ENCODE data around the gene SLC16A8.
"Not testable (repeated sequence)": the region's sequence is repeated elsewhere in the genome, so short reads cannot be mapped to it uniquely, and the experiment has no call there.

SLC16A8 gene

GRCh38 chr22:38040953-38041759, 42.8 kb downstream of the SLC16A8 start:
- no peak for TF ChIP-seq EZH2 (IDR thresholded peaks at IDR 0.05; ENCODE audit: borderline replicate concordance, low read depth, low read length, severe bottlenecking)
- Histone ChIP-seq H3K27ac (ENCODE audit: low read length) (no peak overlapping the region), H2AFZ (ENCODE audit: low read depth, low read length) (no peak overlapping the region), H4K20me1 (ENCODE audit: insufficient read depth, low read length) (no peaks in the 10 kb centered on the region), H3K9me3 (ENCODE audit: insufficient read depth, low read length, severe bottlenecking) (no peaks in the 10 kb centered on the region), H3K4me1 (ENCODE audit: insufficient read depth, low read length) (no peaks in the 10 kb centered on the region), H3K4me2 (ENCODE audit: insufficient read depth, low read length) (no peak overlapping the region), H3K9ac (ENCODE audit: low read depth, low read length) (no peak overlapping the region), H3K79me2 (ENCODE audit: insufficient read depth, low read length) (no peaks in the 10 kb centered on the region), H3K36me3 (ENCODE audit: insufficient read depth, low read length) (no peaks in the 10 kb centered on the region), H3K4me3 (ENCODE audit: low read depth in 1 of 2, low read length in 2 of 2) (no peak overlapping the region), H3K27me3 (ENCODE audit: insufficient read depth, low read length, poor library complexity) (no peaks in the 10 kb centered on the region)
- ATAC-seq (ENCODE audit: insufficient read depth, low read depth) (no peak), DNase-seq (no peak)

DNA sequence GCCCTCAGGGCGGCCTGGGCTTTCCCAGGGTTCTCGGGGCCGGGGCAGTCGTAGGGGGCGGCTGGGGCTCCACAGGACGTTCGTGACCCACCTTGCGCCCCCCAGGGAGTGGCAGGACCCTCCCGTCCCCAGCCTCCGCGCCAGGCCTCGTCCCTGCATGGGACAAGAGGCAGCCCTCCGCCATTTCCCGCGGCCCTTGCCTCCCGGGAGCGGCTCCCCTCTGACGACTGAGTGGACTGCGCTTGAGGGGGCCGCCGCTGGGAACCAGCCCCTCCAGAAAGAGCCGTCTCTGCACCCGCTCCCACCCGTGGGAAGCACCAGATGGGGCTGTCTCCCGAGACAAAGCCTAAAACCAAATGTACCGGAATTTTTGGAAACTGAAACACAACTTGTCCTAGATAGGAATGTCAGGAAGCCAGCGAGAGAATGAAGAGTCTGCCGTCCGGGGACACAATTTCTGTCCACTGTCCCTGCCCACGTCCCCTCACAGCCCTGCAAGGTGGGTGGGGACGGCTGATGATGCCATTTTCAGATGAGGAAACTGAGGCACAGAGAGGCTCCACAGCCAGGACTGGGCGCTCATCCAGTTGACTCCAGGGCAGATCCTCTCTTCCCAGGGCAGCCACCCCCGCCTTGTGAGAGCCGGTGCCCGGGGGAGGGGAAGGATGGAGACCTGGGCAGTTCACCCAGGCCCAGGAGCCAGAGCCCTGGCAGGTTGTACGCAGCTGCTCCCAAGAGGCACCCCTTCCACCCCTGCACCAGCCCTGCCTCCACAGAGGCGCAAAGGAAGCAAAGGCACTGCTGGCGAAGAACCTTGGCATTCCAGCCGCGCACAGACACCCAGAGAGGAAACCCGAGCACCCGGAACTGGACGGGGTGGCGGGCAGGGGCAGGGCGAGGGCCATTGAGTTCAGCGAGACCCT, 44.8 kb downstream of the SLC16A8 start:
- no peak for TF ChIP-seq CTCF (IDR thresholded peaks at IDR 0.05; ENCODE audit: borderline replicate concordance, extremely low read depth, low read length, poor library complexity, severe bottlenecking)
- TF ChIP-seq EZH2 (IDR thresholded peaks at IDR 0.05; ENCODE audit: borderline replicate concordance, low read depth, low read length, severe bottlenecking) = no peak
- H3K27me3 ChIP-seq (ENCODE audit: insufficient read depth, low read length, poor library complexity) = no peaks in the 10 kb centered on the region
- no peaks in the 10 kb centered on the region for H4K20me1 ChIP-seq (ENCODE audit: insufficient read depth, low read length)
- H3K27ac ChIP-seq (ENCODE audit: low read length) = no peak overlapping the region
- no peaks in the 10 kb centered on the region for H3K4me1 ChIP-seq (ENCODE audit: insufficient read depth, low read length)
- H3K4me3 ChIP-seq (ENCODE audit: low read depth in 1 of 2, low read length in 2 of 2) = no peak overlapping the region
- H3K36me3 ChIP-seq (ENCODE audit: insufficient read depth, low read length) = no peaks in the 10 kb centered on the region
- no peak overlapping the region for H2AFZ ChIP-seq (ENCODE audit: low read depth, low read length)
- no peak overlapping the region for H3K9ac ChIP-seq (ENCODE audit: low read depth, low read length)
- ATAC-seq (ENCODE audit: insufficient read depth, low read depth) = no peak
- no peak for DNase-seq
- H3K79me2 ChIP-seq (ENCODE audit: insufficient read depth, low read length) = no peaks in the 10 kb centered on the region
- no peaks in the 10 kb centered on the region for H3K9me3 ChIP-seq (ENCODE audit: insufficient read depth, low read length, severe bottlenecking)
- H3K4me2 ChIP-seq (ENCODE audit: insufficient read depth, low read length) = no peak overlapping the region

GRCh38 chr22:38038426-38038825, 45.6 kb downstream of the SLC16A8 start:
- no peaks in the 10 kb centered on the region for H3K79me2 ChIP-seq (ENCODE audit: insufficient read depth, low read length)
- TF ChIP-seq CTCF (IDR thresholded peaks at IDR 0.05; ENCODE audit: borderline replicate concordance, extremely low read depth, low read length, poor library complexity, severe bottlenecking) (no peak), EZH2 (IDR thresholded peaks at IDR 0.05; ENCODE audit: borderline replicate concordance, low read depth, low read length, severe bottlenecking) (no peak)
- H3K9me3 ChIP-seq (ENCODE audit: insufficient read depth, low read length, severe bottlenecking) = no peaks in the 10 kb centered on the region
- DNase-seq (no peak), ATAC-seq (ENCODE audit: insufficient read depth, low read depth) (no peak)
- no peak overlapping the region for H3K27ac ChIP-seq (ENCODE audit: low read length)
- no peak overlapping the region for H3K4me2 ChIP-seq (ENCODE audit: insufficient read depth, low read length)
- H4K20me1 ChIP-seq (ENCODE audit: insufficient read depth, low read length) = no peaks in the 10 kb centered on the region
- H3K9ac ChIP-seq (ENCODE audit: low read depth, low read length) = no peak overlapping the region
- no peaks in the 10 kb centered on the region for H3K4me1 ChIP-seq (ENCODE audit: insufficient read depth, low read length)
- no peaks in the 10 kb centered on the region for H3K27me3 ChIP-seq (ENCODE audit: insufficient read depth, low read length, poor library complexity)
- H2AFZ ChIP-seq (ENCODE audit: low read depth, low read length) = no peak overlapping the region
- no peak overlapping the region for H3K4me3 ChIP-seq (ENCODE audit: low read depth in 1 of 2, low read length in 2 of 2)
- no peaks in the 10 kb centered on the region for H3K36me3 ChIP-seq (ENCODE audit: insufficient read depth, low read length)

DNA sequence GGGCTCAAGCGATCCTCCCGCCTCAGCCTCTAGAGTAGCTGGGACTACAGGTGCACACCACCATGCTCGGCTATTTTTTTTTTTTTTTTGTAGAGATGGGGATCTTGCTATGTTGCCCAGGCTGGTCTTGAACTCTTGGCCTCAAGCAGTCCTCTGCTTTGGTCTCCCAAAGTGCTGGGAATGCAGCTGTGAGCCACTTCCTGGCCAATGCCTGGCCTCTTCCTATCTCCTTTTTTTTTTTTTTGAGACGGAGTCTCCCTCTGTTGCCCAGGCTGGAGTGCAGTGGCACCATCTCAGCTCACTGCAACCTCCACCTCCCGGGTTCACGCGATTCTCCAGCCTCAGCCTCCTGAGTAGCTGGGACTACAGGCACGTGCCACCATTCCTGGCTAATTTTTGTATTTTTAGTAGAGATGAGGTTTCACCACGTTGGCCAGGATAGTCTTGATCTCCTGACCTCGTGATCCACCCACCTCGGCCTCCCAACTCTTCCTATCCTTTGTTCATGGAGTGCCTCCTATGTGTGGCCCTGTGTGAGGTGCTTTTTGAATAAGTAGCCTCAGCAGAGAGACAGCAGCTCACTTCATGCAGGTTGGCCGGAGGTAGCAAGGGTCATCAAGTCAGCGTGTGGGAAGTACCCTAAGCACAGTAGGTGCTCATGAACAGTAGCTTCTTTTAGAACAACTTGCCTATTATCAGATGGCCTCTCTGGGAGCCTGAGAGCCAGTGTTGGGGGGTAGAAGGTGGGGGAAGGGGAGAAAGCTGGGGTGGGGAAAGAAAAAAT, 46.4 kb downstream of the SLC16A8 start:
- H4K20me1 ChIP-seq (ENCODE audit: insufficient read depth, low read length); H3K79me2 ChIP-seq (ENCODE audit: insufficient read depth, low read length); H3K36me3 ChIP-seq (ENCODE audit: insufficient read depth, low read length); H2AFZ ChIP-seq (ENCODE audit: low read depth, low read length); H3K27ac ChIP-seq (ENCODE audit: low read length); H3K4me2 ChIP-seq (ENCODE audit: insufficient read depth, low read length); DNase-seq; H3K9me3 ChIP-seq (ENCODE audit: insufficient read depth, low read length, severe bottlenecking); ATAC-seq (ENCODE audit: insufficient read depth, low read depth); H3K4me3 ChIP-seq (ENCODE audit: low read depth in 1 of 2, low read length in 2 of 2); H3K27me3 ChIP-seq (ENCODE audit: insufficient read depth, low read length, poor library complexity); H3K4me1 ChIP-seq (ENCODE audit: insufficient read depth, low read length); H3K9ac ChIP-seq (ENCODE audit: low read depth, low read length): not testable (repeated sequence)

Data from DND-41 (cell line).